Keratinocyte (primary cell): ENCODE results near the gene KHNYN. TPM values are rescaled to one million over a fixed set of nuclear protein-coding genes. Genes with fewer than 3 reads are reported as not detected.

Experiments used
- DNase-seq: peaks from one replicate; pipeline ENCODE4 v3.0.0-alpha.2; 2011; ENCODE audit warnings: low read depth, missing footprints, low spot score
- FAIRE-seq: peaks from 2 replicates; lab custom pipeline; 2011; peaks lifted over from hg19 to GRCh38; lab: Jason Lieb, UNC
- H2AFZ ChIP-seq: 2 replicates; pipeline ENCODE4 v1.6.0; 2012; ENCODE audit warnings: low read length, control low read depth, inconsistent platforms; ENCODE audit not compliant: control insufficient read depth
- H3K27ac ChIP-seq: 2 replicates; pipeline ENCODE4 v1.5.1; 2011; ENCODE audit warnings: low read length; ENCODE audit not compliant: control insufficient read depth, insufficient read depth
- H3K27me3 ChIP-seq: 3 replicates; pipeline ENCODE4 v1.6.0; 2011; ENCODE audit warnings: low read length; ENCODE audit not compliant: control insufficient read depth, insufficient read depth; ENCODE audit errors: extremely low read depth
- H3K36me3 ChIP-seq, 2 experiments: 2 replicates in 1 of 2; 3 replicates in 1 of 2; pipeline ENCODE4 v1.5.1; 2011; ENCODE audit warnings: low read length in 2 of 2, mild to moderate bottlenecking in 1 of 2; ENCODE audit not compliant: control insufficient read depth in 2 of 2, insufficient read depth in 2 of 2; ENCODE audit errors: extremely low read depth in 1 of 2
- H3K4me1 ChIP-seq: 3 replicates; pipeline ENCODE4 v1.5.1; 2011; ENCODE audit warnings: low read length; ENCODE audit not compliant: control insufficient read depth, insufficient read depth; ENCODE audit errors: extremely low read depth
- H3K4me2 ChIP-seq: 3 replicates; pipeline ENCODE4 v1.6.0; 2011; ENCODE audit warnings: low read depth, low read length; ENCODE audit not compliant: control insufficient read depth, insufficient read depth; ENCODE audit errors: extremely low read depth
- H3K4me3 ChIP-seq, 3 experiments: fragments of 200-600 bp in 1 of 3; sonication (generic) in 1 of 3; 2 replicates in 2 of 3; 3 replicates in 1 of 3; pipeline ENCODE4 v1.5.1; 2011 to 2016; ENCODE audit warnings: low read length in 3 of 3, mild to moderate bottlenecking in 3 of 3, control low read depth in 2 of 3, inconsistent platforms in 1 of 3, low read depth in 1 of 3, mixed read lengths in 1 of 3, mixed run types in 1 of 3, moderate library complexity in 1 of 3; ENCODE audit not compliant: control insufficient read depth in 2 of 3, insufficient read depth in 2 of 3; ENCODE audit errors: extremely low read depth in 1 of 3
- H3K79me2 ChIP-seq: 2 replicates; pipeline ENCODE4 v1.6.0; 2012; ENCODE audit warnings: low read length; ENCODE audit not compliant: control insufficient read depth, insufficient read depth
- H3K9ac ChIP-seq: 3 replicates; pipeline ENCODE4 v1.6.0; 2011; ENCODE audit warnings: low read length; ENCODE audit not compliant: control insufficient read depth, insufficient read depth; ENCODE audit errors: extremely low read depth
- H3K9me1 ChIP-seq: 3 replicates; pipeline ENCODE4 v1.6.0; 2011; ENCODE audit warnings: low read length; ENCODE audit not compliant: control insufficient read depth, insufficient read depth; ENCODE audit errors: extremely low read depth
- H3K9me3 ChIP-seq: 2 replicates; pipeline ENCODE4 v1.5.1; 2012; ENCODE audit warnings: low read depth, low read length; ENCODE audit not compliant: control insufficient read depth
- H4K20me1 ChIP-seq: 3 replicates; pipeline ENCODE4 v1.6.0; 2011; ENCODE audit warnings: low read length; ENCODE audit not compliant: control insufficient read depth, insufficient read depth; ENCODE audit errors: extremely low read depth
- EZH2 ChIP-seq: IDR thresholded peaks from one replicate; pipeline ENCODE4 v1.6.1; 2012; ENCODE audit warnings: inconsistent platforms, mild to moderate bottlenecking, low read length, moderate library complexity
- dilution Hi-C: fragments of 300-500 bp; cut with MboI; formaldehyde crosslinking; loops from one replicate; pipeline ENCODE4 v1.7.0; 2020; ENCODE audit warnings: low sequenced_read_pairs; ENCODE audit not compliant: extremely low pct_ligation_motif_present
- polyA plus RNA-seq, 5 experiments: library from polyadenylated mRNA; depleted of rRNA in 3 of 5; stranded (reverse) in 3 of 5; stranded (forward) in 1 of 5; unstranded in 1 of 5; fragments of >200 nt; gene quantifications; 1 replicate in 1 of 5; 2 replicates in 3 of 5; 3 replicates in 1 of 5; pipeline versions ENCODE4 v1.2.1 to v1.2.3, GENCODE V29; 2011 to 2012; ENCODE audit warnings: missing spikeins in 2 of 5, low read depth in 1 of 5, low replicate concordance in 1 of 5
- TF ChIP-seq, protein P1 (sequence below), 3 experiments: IDR thresholded peaks in 1 of 3; conservative IDR thresholded peaks in 1 of 3; optimal IDR thresholded peaks in 1 of 3; 2 replicates in 2 of 3; 3 replicates in 1 of 3; pipeline versions ENCODE3 to v1.5.1; 2011; ENCODE audit warnings: low read length in 3 of 3, mild to moderate bottlenecking in 3 of 3, moderate library complexity in 2 of 3, control low read depth in 1 of 3, inconsistent platforms in 1 of 3; ENCODE audit not compliant: insufficient read depth in 2 of 3; ENCODE audit errors: extremely low read depth in 1 of 3

KHNYN gene
- polyA plus RNA-seq, 1 donor (not counting 4 experiments of a cell fraction or from before 2014, with no cell fraction given) = 26.0 TPM

- FAIRE-seq (no peak), DNase-seq (no peak)
- dilution Hi-C loops = no loop called here
- Histone ChIP-seq H3K36me3 (no peaks in the 10 kb centered on the region), H2AFZ (no peak overlapping the region), H4K20me1 (no peaks in the 10 kb centered on the region), H3K9me1 (no peaks in the 10 kb centered on the region), H3K27ac (no peak overlapping the region), H3K4me3 (no peak overlapping the region), H3K4me1 (peaks cover 6% of the 10 kb centered on the region), H3K9me3 (no peaks in the 10 kb centered on the region), H3K27me3 (no peaks in the 10 kb centered on the region), H3K4me2 (no peak overlapping the region), H3K79me2 (no peaks in the 10 kb centered on the region), H3K9ac (no peak overlapping the region)
- TF ChIP-seq EZH2 = no peak
- TF ChIP-seq, protein P1, sequence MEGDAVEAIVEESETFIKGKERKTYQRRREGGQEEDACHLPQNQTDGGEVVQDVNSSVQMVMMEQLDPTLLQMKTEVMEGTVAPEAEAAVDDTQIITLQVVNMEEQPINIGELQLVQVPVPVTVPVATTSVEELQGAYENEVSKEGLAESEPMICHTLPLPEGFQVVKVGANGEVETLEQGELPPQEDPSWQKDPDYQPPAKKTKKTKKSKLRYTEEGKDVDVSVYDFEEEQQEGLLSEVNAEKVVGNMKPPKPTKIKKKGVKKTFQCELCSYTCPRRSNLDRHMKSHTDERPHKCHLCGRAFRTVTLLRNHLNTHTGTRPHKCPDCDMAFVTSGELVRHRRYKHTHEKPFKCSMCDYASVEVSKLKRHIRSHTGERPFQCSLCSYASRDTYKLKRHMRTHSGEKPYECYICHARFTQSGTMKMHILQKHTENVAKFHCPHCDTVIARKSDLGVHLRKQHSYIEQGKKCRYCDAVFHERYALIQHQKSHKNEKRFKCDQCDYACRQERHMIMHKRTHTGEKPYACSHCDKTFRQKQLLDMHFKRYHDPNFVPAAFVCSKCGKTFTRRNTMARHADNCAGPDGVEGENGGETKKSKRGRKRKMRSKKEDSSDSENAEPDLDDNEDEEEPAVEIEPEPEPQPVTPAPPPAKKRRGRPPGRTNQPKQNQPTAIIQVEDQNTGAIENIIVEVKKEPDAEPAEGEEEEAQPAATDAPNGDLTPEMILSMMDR (optimal IDR thresholded peaks at IDR 0.05 in 1 of 3, IDR thresholded peaks at IDR 0.05 in 1 of 3, conservative IDR thresholded peaks at IDR 0.05 in 1 of 3; ENCODE audit: extremely low read depth in 1 of 3, insufficient read depth in 2 of 3, low read length in 3 of 3) = no peak
Measured at GRCh38 chr14:24406416-24406815, 23.3 kb upstream of the KHNYN start.

DNA sequence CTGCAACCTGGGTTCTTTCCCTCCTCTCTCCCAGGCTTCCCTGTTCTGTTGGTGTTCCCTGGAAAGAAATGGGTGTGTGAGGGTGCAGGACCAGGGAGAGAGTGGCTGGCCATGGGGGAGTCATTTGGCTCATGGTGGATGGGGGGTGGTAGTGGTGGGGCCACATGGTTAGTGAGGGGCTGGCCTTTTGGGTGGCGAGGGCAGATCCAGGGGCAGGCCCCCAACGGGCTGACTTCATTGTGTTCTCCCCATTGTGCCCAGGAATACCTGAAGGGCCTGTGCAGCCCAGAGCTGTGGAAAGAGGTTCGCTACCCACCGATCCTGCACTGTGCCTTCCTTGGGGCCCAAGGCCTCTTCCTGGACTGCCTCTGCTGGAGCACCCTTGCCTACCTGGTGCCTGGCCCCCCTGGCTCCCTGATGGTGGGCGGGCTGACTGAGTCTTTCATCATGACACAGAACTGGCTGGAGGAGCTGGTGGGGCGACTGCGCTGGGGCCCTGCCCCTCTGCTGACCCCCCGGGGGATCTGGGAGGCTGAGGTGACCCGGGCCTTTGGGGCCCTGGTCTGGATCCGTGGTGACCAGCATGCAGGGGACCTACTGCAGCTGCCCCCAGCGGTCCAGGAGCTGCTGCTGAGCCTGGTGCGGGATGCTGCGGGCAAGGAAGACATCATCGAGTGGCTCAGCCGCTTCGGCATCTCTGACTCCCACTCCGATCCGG, 22.0 kb upstream of the KHNYN start:
- TF ChIP-seq, protein P1 (optimal IDR thresholded peaks at IDR 0.05 in 1 of 3, IDR thresholded peaks at IDR 0.05 in 1 of 3, conservative IDR thresholded peaks at IDR 0.05 in 1 of 3; ENCODE audit: extremely low read depth in 1 of 3, insufficient read depth in 2 of 3, low read length in 3 of 3) = no peak
- TF ChIP-seq EZH2 = no peak
- dilution Hi-C loops = no loop called here
- Histone ChIP-seq H3K9me3 (no peaks in the 10 kb centered on the region), H2AFZ (no peak overlapping the region), H4K20me1 (no peaks in the 10 kb centered on the region), H3K4me1 (peaks cover 6% of the 10 kb centered on the region), H3K4me2 (no peak overlapping the region), H3K36me3 (no peaks in the 10 kb centered on the region), H3K9ac (no peak overlapping the region), H3K79me2 (no peaks in the 10 kb centered on the region), H3K27me3 (no peaks in the 10 kb centered on the region), H3K4me3 (no peak overlapping the region), H3K27ac (no peak overlapping the region), H3K9me1 (peaks cover 2% of the 10 kb centered on the region)
- no peak for FAIRE-seq
- no peak for DNase-seq
